ENCODE data around the gene TEX30. TPM values are rescaled to one million over a fixed set of nuclear protein-coding genes. Genes with fewer than 3 reads are reported as not detected.
A peak's percentile ranks its signal among the peaks of the same experiment; 100 is the strongest.

TEX30 gene
- total RNA-seq, 1 donor from 2014 or later, result 5.8 TPM

DNA sequence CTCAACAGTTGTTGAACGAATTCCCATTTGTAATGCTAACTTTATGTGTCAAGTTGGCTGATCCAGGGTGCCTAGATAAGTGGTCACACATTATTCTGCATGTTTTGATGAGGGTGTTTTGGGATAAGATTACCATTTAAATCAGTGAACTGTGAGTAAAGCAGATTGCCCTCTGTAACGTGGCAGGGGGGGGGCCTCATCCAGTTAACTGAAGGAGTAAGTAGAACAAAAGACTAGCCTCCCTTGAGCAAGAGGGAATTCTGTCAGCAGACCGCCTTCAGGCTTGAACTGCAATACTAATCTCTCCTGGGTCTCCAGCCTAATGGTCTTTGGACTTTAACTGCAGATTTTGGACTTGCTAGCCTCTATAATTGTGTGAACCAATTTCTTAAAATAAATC is 4.2 kb upstream of the TEX30 start:
- DNase-seq (no peak), ATAC-seq (no peak)
- H3K27me3 ChIP-seq (ENCODE audit: low read depth), result no peaks in the 10 kb centered on the region
- peaks cover 4% of the 10 kb centered on the region for H3K4me1 ChIP-seq
- H3K4me3 ChIP-seq, result no peak overlapping the region
- intact Hi-C loops (cut with DNase I), result no loop called here
- H3K36me3 ChIP-seq, result no peaks in the 10 kb centered on the region
- no peaks in the 10 kb centered on the region for H3K9me3 ChIP-seq
- TF ChIP-seq, protein P1, sequence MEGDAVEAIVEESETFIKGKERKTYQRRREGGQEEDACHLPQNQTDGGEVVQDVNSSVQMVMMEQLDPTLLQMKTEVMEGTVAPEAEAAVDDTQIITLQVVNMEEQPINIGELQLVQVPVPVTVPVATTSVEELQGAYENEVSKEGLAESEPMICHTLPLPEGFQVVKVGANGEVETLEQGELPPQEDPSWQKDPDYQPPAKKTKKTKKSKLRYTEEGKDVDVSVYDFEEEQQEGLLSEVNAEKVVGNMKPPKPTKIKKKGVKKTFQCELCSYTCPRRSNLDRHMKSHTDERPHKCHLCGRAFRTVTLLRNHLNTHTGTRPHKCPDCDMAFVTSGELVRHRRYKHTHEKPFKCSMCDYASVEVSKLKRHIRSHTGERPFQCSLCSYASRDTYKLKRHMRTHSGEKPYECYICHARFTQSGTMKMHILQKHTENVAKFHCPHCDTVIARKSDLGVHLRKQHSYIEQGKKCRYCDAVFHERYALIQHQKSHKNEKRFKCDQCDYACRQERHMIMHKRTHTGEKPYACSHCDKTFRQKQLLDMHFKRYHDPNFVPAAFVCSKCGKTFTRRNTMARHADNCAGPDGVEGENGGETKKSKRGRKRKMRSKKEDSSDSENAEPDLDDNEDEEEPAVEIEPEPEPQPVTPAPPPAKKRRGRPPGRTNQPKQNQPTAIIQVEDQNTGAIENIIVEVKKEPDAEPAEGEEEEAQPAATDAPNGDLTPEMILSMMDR (IDR thresholded peaks at IDR 0.05), result no peak
- H3K27ac ChIP-seq, result no peak overlapping the region

DNA sequence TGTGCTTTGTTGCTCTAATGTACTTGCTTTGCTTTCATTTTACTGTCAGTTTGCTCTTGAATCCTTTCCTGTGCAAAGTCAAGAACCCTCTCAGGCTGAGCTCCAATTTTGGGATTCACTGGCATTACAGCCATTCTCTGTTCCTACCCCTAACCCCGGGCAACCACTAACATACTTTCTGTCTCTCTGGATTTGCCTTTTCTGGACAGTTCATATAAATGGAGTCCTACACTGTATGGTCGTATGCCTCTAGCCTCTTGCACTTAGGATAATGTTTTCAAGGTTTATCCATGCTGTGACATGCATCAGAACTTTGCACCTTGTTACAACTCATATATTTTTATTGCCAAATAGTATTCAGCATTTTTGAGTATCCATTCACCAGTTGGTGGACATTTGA is 2.7 kb upstream of the TEX30 start:
- TF ChIP-seq, protein P1 (IDR thresholded peaks at IDR 0.05), result no peak
- H3K9me3 ChIP-seq, result no peaks in the 10 kb centered on the region
- H3K36me3 ChIP-seq, result no peaks in the 10 kb centered on the region
- H3K4me1 ChIP-seq, result peaks cover 11% of the 10 kb centered on the region
- H3K27ac ChIP-seq, result no peak overlapping the region
- no peak for ATAC-seq
- H3K4me3 ChIP-seq, result no peak overlapping the region
- no peak for DNase-seq
- intact Hi-C loops (cut with DNase I), result no loop called here
- H3K27me3 ChIP-seq (ENCODE audit: low read depth), result no peaks in the 10 kb centered on the region

DNA sequence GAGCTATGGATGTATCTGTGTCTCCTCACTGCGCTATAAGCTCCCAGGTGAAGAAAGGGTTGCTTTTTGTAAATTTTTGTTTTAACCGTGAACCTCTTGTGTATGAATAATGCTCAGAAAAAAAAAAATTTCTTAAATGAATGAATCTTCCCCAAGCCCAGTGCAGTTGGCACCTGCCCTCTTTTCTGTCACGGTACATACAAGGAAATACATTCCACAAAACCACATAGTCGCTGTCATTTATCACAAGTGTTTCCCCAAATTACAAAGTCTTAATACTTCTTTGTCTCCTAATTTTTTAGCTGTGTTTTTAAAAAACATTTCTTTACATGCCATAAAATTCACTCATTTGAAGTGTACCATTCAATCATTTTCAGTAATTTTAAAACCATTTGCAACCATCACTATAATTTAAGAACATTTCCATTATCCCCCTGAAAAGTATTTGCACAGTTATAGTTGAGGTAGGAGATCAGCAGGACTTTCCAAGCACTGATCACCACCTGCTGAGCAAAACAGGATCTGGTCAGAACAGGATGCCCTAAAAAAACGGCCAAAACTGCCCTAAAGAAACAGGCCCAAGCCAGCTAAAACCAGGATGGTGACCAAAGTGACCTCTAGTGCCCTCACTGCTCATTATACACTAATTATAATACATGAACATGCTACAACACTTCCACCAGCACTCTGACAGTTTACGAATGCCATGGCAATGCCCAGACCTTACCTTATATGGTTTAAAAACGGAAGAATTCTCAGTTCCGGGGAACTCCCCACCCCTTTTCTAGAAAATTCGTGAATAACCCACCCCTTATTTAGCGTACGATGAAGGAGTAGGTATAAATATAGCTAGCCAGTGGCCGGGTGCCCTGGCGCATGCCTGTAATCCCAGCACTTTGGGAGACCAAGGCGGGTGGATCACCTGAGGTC is 1.3 kb upstream of the TEX30 start:
- peaks cover 11% of the 10 kb centered on the region for H3K4me1 ChIP-seq
- no peaks in the 10 kb centered on the region for H3K27me3 ChIP-seq (ENCODE audit: low read depth)
- intact Hi-C loops (cut with DNase I), result no loop called here
- no peaks in the 10 kb centered on the region for H3K9me3 ChIP-seq
- H3K36me3 ChIP-seq, result no peaks in the 10 kb centered on the region
- H3K27ac ChIP-seq, result no peak overlapping the region
- DNase-seq (no peak), ATAC-seq (no peak)
- TF ChIP-seq, protein P1 (IDR thresholded peaks at IDR 0.05), result no peak
- no peak overlapping the region for H3K4me3 ChIP-seq

DNA sequence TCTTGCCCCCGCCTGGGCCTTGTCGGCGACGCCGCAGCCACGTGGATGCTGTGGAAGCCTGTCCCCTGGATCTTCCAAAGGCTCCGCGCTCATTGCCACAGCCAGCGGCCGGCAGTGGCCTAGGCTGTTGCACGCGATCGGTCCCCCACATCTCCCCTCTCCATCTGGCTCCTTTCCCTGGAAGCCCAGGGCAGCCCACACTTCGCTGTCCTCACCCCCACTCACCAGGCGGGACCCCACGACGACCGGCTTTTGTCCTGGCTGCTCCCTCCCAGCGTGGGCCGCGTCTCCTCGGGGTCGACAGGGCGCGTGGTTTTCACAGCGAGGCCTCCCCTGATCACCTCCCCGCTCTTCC is 605 bp upstream of the TEX30 start:
- intact Hi-C loops (cut with DNase I), result no loop called here
- Histone ChIP-seq H3K9me3 (no peaks in the 10 kb centered on the region), H3K36me3 (no peaks in the 10 kb centered on the region), H3K4me3 (peak overlapping the region; percentile 81), H3K4me1 (peaks cover 11% of the 10 kb centered on the region), H3K27ac (peak overlapping the region; percentile 83), H3K27me3 (ENCODE audit: low read depth) (no peaks in the 10 kb centered on the region)
- ATAC-seq, result peak in 1 of 2 donors; percentile 3
- no peak for DNase-seq
- TF ChIP-seq, protein P1 (IDR thresholded peaks at IDR 0.05), result no peak

DNA sequence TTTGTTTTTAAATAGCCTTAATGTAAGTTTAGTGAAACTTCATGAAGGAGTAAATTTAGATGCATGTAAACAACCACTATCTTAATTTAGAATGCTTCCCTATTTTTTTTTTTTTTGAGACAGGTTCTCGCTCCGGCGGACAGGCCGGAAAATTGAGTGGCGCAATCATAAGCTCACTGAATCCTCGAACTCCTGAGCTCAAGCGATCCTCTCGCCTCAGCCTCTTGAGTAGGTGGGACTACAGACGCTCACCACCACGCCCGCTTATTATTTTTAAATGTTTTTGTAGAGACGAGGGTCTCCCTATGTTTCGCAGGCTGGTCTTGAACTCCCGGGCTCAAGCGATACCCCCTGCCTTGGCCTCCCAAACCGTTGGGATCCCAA is 1.6 kb downstream of the TEX30 start:
- Histone ChIP-seq H3K9me3 (no peaks in the 10 kb centered on the region), H3K4me1 (peaks cover 11% of the 10 kb centered on the region), H3K27me3 (ENCODE audit: low read depth) (no peaks in the 10 kb centered on the region), H3K27ac (no peak overlapping the region), H3K36me3 (no peaks in the 10 kb centered on the region), H3K4me3 (no peak overlapping the region)
- no peak for ATAC-seq
- TF ChIP-seq, protein P1 (IDR thresholded peaks at IDR 0.05), result no peak
- intact Hi-C loops (cut with DNase I), result no loop called here
- DNase-seq, result no peak

Measured in lower lobe of right lung (tissue), 2 donors.